Endothelial cell of umbilical vein (primary cell): Measurements from ENCODE around the gene CACNA1B. TPM values are rescaled to one million over a fixed set of nuclear protein-coding genes. Genes with fewer than 3 reads are reported as not detected.

Experiments
- BruUV-seq: library from RNA; stranded (reverse); fragments of 400-500 nt; replicated peaks from 2 replicates; lab custom pipeline; 2021; lab: Mats Ljungman, UMichigan
- CTCF ChIA-PET: fragments of 300-600, 350-600 bp; sonication (Branson Sonifier 250); formaldehyde crosslinking; loops from one replicate; lab custom pipeline; 2021; ENCODE audit warnings: antibody characterized with exemption, inconsistent platforms; lab: Charles Lee
- POLR2A ChIA-PET: fragments of 300-600, 350-600 bp; sonication (Branson Sonifier 250); formaldehyde crosslinking; loops from one replicate; lab custom pipeline; 2021; ENCODE audit warnings: antibody characterized with exemption, inconsistent platforms; lab: Charles Lee
- DNase-seq: peaks from one replicate; pipeline ENCODE4 v3.0.0-alpha.2; 2011; ENCODE audit warnings: low read depth, low spot score
- FAIRE-seq: peaks from 2 replicates; lab custom pipeline; 2011; peaks lifted over from hg19 to GRCh38; lab: Jason Lieb, UNC
- H2AFZ ChIP-seq: 2 replicates; pipeline ENCODE4 v1.6.0; 2012; ENCODE audit warnings: low read depth, low read length, control low read depth, inconsistent platforms
- H3K27ac ChIP-seq: 2 replicates; pipeline ENCODE4 v1.5.1; 2011; ENCODE audit warnings: low read depth, mild to moderate bottlenecking, control low read depth, low read length, moderate library complexity; ENCODE audit not compliant: insufficient read depth
- H3K27me3 ChIP-seq, 2 experiments: 2 replicates each; pipeline versions ENCODE4 v1.6.0 to v1.6.1; 2011; ENCODE audit warnings: low read length in 2 of 2, mixed read lengths in 1 of 2; ENCODE audit not compliant: control insufficient read depth in 2 of 2, insufficient read depth in 2 of 2
- H3K36me3 ChIP-seq, 2 experiments: 2 replicates in 1 of 2; 3 replicates in 1 of 2; pipeline ENCODE4 v1.5.1; 2011; ENCODE audit warnings: low read length in 2 of 2, mild to moderate bottlenecking in 1 of 2, moderate library complexity in 1 of 2; ENCODE audit not compliant: control insufficient read depth in 2 of 2, insufficient read depth in 2 of 2; ENCODE audit errors: extremely low read depth in 1 of 2
- H3K4me1 ChIP-seq: 3 replicates; pipeline ENCODE4 v1.5.1; 2011; ENCODE audit warnings: mild to moderate bottlenecking, low read length; ENCODE audit not compliant: control insufficient read depth, insufficient read depth; ENCODE audit errors: extremely low read depth
- H3K4me2 ChIP-seq: 2 replicates; pipeline ENCODE4 v1.6.1; 2011; ENCODE audit warnings: low read length, control low read depth, mixed read lengths; ENCODE audit not compliant: insufficient read depth
- H3K4me3 ChIP-seq, 3 experiments: fragments of 200-600 bp in 1 of 3; sonication (generic), shearing (Covaris generic) in 1 of 3; replicated peaks in 1 of 3; 2 replicates each; pipeline ENCODE4 v1.5.1; 2011 to 2016; ENCODE audit warnings: control low read depth in 3 of 3, low read length in 3 of 3, mild to moderate bottlenecking in 2 of 3, inconsistent platforms in 1 of 3, low read depth in 1 of 3, moderate library complexity in 1 of 3; ENCODE audit not compliant: insufficient read depth in 1 of 3
- H3K79me2 ChIP-seq: 2 replicates; pipeline ENCODE4 v1.6.0; 2012; ENCODE audit warnings: low read length, inconsistent platforms; ENCODE audit not compliant: control insufficient read depth, insufficient read depth
- H3K9ac ChIP-seq: replicated peaks from 2 replicates; pipeline ENCODE3; 2011; ENCODE audit warnings: low read length, control low read depth; ENCODE audit not compliant: insufficient read depth; ENCODE audit errors: extremely low read depth
- H3K9me1 ChIP-seq: replicated peaks from 3 replicates; pipeline ENCODE4 v1.6.0; 2011; ENCODE audit warnings: mild to moderate bottlenecking, low read length; ENCODE audit not compliant: control insufficient read depth, insufficient read depth; ENCODE audit errors: extremely low read depth
- H3K9me3 ChIP-seq: replicated peaks from 2 replicates; pipeline ENCODE4 v1.5.1; 2012; ENCODE audit warnings: low read length, inconsistent platforms; ENCODE audit not compliant: control insufficient read depth, insufficient read depth
- H4K20me1 ChIP-seq: replicated peaks from 2 replicates; pipeline ENCODE3; 2011; ENCODE audit warnings: mild to moderate bottlenecking, low read length; ENCODE audit not compliant: control insufficient read depth, insufficient read depth; ENCODE audit errors: extremely low read depth
- CTCF ChIP-seq, 2 donors: IDR thresholded peaks; 1 replicate in 1 of 2; 2 replicates in 1 of 2; pipeline ENCODE4 v1.5.1; 2011; ENCODE audit warnings: low read length in 2 of 2, mild to moderate bottlenecking in 2 of 2, moderate library complexity in 2 of 2, control low read depth in 1 of 2, inconsistent platforms in 1 of 2, low read depth in 1 of 2; ENCODE audit not compliant: insufficient read depth in 1 of 2; ENCODE audit errors: extremely low read depth in 1 of 2
- EZH2 ChIP-seq: IDR thresholded peaks from 2 replicates; pipeline ENCODE4 v1.6.1; 2012; ENCODE audit warnings: borderline replicate concordance, low read depth, mild to moderate bottlenecking, moderate library complexity, low read length, inconsistent platforms; ENCODE audit not compliant: severe bottlenecking
- FOS ChIP-seq: IDR thresholded peaks from 2 replicates; pipeline ENCODE4 v1.6.1; 2011; ENCODE audit warnings: mild to moderate bottlenecking, low read length, moderate library complexity, borderline replicate concordance; ENCODE audit not compliant: insufficient read depth
- GATA2 ChIP-seq: IDR thresholded peaks from 2 replicates; pipeline ENCODE4 v1.7.0; 2011; ENCODE audit warnings: low read depth, mild to moderate bottlenecking, moderate library complexity, mixed read lengths, low read length; ENCODE audit not compliant: insufficient read length, insufficient read depth
- JUN ChIP-seq: IDR thresholded peaks from 2 replicates; pipeline ENCODE4 v1.6.1; 2011; ENCODE audit warnings: borderline replicate concordance, low read depth; ENCODE audit not compliant: insufficient read length, insufficient read depth
- MAX ChIP-seq: IDR thresholded peaks from 2 replicates; pipeline ENCODE4 v1.6.1; 2011; ENCODE audit not compliant: insufficient read depth, insufficient read length
- MYC ChIP-seq: IDR thresholded peaks from one replicate; pipeline ENCODE4 v1.6.1; 2011; ENCODE audit warnings: mild to moderate bottlenecking, low read depth, low read length
- POLR2A ChIP-seq: IDR thresholded peaks from 2 replicates; pipeline ENCODE4 v1.6.1; 2012; ENCODE audit warnings: low read depth, mild to moderate bottlenecking, control low read depth, low read length
- POLR2AphosphoS5 ChIP-seq: IDR thresholded peaks from 2 replicates; pipeline ENCODE4 v1.6.1; 2012; ENCODE audit warnings: low read depth, mild to moderate bottlenecking, control low read depth, low read length, moderate library complexity; ENCODE audit not compliant: insufficient read depth
- dilution Hi-C: fragments of 300-500 bp; cut with MboI; formaldehyde crosslinking; loops from one replicate; pipeline ENCODE4 v1.15.0; 2019; ENCODE audit warnings: low sequenced_read_pairs; ENCODE audit not compliant: extremely low pct_ligation_motif_present
- intact Hi-C: fragments of 100-400 bp; cut with micrococcal nuclease; formaldehyde crosslinking; loops from one replicate; pipeline ENCODE4 v1.10.0; 2022
- polyA plus RNA-seq, 4 experiments: library from polyadenylated mRNA; depleted of rRNA in 3 of 4; stranded (reverse) in 3 of 4; unstranded in 1 of 4; fragments of >200 nt; gene quantifications; 2 replicates each; pipeline versions ENCODE4 v1.2.1 to v1.2.3, GENCODE V29; 2011 to 2012; ENCODE audit warnings: missing spikeins in 1 of 4
- total RNA-seq: library from RNA; stranded (reverse); gene quantifications from 2 replicates; pipeline ENCODE4 v1.2.3, GENCODE V29; 2021

The CACNA1B gene
- total and polyA plus RNA-seq, 2 donors (not counting 3 experiments of a cell fraction or from before 2014, with no cell fraction given) = 0.11 to 0.41 TPM

- ChIA-PET POLR2A (no interaction called here), CTCF (no interaction called here)
- no peak overlapping the region for H3K9ac ChIP-seq
- FAIRE-seq (no peak), DNase-seq (no peak)
- no peak overlapping the region for H3K27ac ChIP-seq
- no peaks in the 10 kb centered on the region for H3K79me2 ChIP-seq
- TF ChIP-seq CTCF (IDR thresholded peaks at IDR 0.05; ENCODE audit: extremely low read depth in 1 of 2, insufficient read depth in 1 of 2, low read depth in 1 of 2, low read length in 2 of 2) = no peak
- TF ChIP-seq MYC = no peak
- TF ChIP-seq POLR2A = no peak
- no peak for TF ChIP-seq MAX
- no peak for TF ChIP-seq GATA2
- TF ChIP-seq EZH2 = no peak
- no peak for TF ChIP-seq POLR2AphosphoS5
- no peak for TF ChIP-seq JUN
- TF ChIP-seq FOS = no peak
- BruUV-seq = no TSS peak
- no peaks in the 10 kb centered on the region for H3K27me3 ChIP-seq
- no peak overlapping the region for H3K4me2 ChIP-seq
- no peaks in the 10 kb centered on the region for H3K9me3 ChIP-seq
- H3K4me3 ChIP-seq = no peak overlapping the region
- dilution Hi-C loops = no loop called here
- intact Hi-C loops = no loop called here
- no peaks in the 10 kb centered on the region for H3K4me1 ChIP-seq
- no peaks in the 10 kb centered on the region for H3K36me3 ChIP-seq
- no peaks in the 10 kb centered on the region for H3K9me1 ChIP-seq
- no peak overlapping the region for H2AFZ ChIP-seq
- no peaks in the 10 kb centered on the region for H4K20me1 ChIP-seq
Observed at GRCh38 chr9:137963525-137963924, 85.9 kb downstream of the CACNA1B start.
